HG03066 (cell line): Measurements from ENCODE around the gene POLR1H.

Experiments used
- ATAC-seq: cut with Tn5 transposase; IDR thresholded peaks from one replicate; pipeline ENCODE4 v1.9.1; 2021; ENCODE audit warnings: low read depth; ENCODE audit not compliant: unreplicated experiment

Gene POLR1H

DNA sequence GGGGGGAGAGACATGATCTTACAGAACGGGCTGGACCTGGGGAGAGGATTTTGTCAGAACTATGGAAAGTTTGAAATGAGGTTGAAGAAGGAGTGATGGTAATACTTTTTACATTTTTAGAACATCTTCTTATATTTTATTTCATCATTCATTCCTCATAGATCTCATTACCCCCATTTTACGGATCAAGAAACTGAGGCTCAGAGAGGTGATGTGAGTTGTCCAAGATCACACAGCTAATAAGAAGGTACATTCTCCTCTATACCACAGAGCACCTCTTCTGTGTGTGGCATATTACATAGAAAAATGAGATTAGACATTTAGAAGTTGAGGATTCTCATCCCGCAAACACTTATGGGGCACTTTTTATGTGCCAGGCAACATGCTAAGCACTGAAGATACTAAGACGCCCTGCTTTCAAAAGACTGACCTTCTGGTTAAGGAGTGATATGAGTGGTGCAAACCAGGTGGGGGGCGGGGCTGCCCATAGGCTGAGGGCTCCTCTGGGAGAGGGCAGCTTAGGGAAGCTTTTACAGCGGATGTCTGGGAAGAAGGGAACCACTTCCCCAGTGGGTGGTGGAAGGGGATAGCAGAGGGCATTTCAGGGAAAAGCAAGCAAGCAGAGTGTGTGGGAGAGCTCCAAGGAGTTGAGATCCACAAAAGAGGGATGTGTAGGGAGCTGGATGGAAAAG, 31.9 kb downstream of the POLR1H start:
- no peak for ATAC-seq

DNA sequence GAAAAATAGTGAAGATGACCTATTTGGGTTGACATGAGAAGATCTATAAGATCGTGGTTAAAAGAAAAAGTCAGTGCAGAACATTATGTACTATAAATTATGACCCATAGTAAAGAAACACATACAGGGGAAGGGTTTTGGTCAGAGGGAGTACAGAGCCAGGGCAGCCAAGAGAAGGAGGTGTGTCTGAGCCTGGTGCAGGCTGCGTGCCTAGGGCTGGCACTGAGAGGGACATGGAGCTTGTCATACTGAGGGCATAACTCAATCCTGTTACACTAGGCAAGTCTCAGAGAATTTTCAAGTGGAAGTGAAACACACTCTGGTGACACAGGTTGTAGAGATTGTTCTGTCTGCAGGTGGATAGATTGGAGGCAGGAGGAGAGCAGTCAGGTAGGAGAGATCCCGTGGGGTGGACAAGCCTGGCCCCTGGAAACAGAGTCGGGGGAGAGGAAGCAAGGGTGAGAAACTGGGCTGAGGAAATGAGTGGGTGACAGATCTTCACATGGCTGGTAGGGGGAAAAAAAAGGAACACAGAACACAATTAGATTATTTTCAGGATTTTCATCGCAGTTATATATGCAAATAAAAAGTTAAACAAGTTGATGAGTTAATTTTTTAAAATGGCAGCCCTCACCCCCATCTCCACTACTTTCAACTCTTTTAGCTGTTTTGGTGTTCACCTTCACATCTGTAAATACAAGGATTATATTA, 33.0 kb downstream of the POLR1H start:
- ATAC-seq = no peak

DNA sequence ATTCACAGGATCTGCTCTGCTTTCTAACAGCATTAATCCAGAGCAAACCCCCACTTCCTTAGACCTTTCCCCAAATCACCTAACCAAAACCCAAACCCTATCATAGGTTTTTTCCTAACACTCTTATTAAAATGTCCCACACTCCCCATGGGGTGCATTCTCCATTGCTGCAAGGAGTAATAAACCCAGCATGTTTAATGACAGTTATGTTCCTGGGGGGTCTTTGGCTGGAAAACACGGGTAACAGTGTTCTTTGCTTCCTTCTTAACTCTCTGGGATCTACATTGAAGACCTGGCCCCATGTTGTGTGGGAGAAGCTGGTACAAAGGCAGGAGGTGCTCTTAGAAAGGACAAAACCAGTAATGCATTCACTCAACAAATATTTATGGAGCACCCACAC, 35.8 kb downstream of the POLR1H start:
- ATAC-seq = no peak

DNA sequence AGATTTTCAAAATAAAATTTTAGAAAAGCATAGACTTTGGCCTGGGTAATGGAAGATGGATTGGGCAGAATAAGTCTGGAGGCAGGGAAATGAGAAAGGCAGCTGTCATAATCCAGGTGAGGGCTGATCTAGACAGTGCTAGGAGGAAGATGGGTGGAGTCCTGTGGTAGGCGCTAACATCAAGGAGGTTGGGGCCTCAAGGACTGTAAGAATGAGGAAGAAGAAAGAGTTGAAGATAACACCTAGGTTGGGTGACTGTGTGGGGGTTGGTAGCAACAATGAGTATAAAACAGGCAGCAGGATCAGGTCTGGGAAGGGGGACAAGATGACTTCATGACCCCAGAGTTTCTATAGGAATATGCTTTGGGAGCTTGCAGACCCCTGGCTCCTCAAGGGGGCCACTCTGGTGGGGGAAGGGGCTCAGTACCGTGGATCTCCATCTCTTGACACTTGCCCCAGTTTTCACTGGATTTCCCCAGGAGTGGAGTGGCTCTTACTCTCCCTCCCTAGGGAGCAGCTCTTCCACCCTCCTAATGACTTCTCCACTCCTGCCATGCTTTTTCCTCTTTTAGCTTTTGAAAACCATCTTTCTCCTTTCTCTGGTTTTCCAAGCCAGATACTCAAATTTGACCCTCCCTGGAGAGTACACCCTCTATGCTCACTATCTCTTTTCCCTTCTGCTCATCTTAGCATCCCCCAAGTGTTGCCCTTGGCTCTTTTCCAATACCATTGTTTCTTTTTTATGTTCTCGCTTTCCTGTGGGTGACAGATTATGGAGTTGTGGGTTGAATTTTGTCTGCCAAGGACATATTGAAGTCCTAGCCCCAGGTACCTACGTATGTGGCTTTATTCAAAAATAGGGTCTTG, 37.1 kb downstream of the POLR1H start:
- ATAC-seq = no peak

DNA sequence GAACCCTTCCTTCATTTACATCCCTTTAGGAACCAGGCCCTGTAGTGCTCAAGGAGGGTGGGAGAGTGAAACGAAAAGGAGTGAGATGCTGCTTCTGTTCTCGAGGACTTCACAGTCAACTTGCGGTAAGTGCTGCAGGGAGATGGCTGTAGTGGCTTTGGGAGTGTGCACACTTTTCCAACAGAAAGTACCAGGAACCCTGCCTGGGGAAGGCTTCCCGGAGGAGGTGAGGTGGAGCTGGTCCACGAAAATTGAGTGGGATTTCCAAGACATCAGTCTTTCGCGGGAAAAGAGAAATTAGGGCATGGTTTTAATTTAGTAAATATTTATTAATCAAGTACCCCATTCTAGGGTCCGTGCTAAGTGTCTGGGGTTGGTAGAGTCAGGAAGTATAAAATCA, 39.1 kb downstream of the POLR1H start:
- no peak for ATAC-seq

DNA sequence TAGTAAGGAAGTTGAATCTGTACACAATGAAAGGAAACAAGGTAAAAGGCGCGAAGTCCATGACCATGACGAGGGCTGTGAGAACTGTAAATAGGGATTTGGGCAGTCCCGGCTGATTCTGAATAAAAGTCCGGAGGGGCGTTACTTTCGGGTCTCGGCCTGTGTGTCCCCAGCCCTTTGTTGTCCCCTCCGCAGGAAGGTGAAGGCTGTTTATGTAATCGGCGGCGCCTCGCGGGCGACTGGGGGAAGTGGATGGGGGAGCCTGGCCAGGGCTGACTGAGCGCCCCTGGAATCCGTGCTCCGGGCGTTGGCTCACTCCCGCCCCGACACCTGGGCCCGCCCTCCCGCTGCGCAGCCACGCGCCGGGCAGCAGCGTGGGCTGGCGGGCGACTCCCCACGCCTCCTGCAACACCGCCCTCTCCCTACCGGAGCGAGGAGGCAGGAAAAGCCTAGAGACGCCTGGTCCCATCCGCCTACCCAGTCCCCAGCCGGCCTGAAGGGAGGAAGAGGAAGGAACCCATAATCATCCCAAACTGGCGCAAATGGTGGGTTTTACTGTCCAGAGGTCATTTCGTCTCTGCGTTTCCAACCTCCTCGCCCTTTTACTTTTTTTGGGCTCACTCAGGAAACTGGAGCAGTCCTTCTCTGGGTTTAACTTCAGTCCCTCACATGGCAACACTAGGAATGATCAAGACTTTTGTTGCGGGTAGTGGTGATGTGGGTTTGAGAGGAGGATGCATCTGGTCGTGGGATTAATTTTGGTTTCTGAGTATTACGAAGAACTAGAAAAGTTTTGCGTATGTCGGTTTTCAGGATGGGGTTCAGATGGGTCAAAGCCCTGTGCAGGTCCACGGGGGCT, 39.7 kb downstream of the POLR1H start:
- no peak for ATAC-seq

DNA sequence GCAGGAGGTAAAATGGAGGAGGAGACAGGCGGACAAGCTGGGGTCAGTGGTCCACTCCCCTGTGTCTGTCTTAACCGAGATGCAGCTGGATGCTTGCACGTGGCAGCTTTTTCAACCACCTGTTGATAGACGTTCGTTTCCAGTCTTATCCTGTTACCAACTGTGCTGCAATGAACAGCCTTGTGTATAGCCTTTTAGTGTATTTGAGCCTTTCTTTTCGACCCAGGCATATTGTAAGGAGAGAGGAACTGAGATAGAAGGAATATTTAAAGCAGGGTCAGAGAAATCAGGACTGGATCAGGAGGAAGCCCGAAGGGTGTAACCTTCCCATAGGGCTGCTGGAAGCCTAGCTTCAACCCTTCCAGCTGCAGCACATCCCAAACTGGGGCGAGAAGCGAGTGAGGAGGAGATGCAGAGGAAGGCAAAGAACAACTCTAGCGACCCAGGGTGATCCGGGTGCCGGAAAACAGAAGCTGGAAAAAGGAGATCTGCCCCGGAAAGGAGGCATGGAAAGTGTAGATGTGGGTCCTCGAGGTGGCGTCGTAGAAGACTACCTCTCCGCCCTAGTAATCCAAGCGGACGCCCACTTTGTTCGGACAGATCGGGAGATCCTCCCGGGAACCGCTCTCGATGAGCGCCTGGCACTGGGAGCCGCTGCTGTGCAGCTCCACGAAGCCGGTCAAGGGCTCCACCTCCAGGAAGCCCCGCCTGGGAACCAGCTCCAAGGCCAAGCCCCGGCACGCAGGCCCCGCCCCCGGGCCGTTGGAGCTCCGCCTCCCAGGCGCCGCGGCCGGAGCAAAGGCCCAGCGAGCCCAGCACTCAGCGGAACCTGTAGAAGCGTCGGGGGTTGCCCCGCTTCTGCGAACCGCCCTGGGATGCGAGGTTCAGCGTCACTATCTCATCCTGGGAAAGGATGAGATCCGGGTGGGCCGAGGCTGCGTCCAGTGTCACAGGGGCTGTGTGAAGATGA, 40.7 kb downstream of the POLR1H start:
- peak; percentile 49 for ATAC-seq

DNA sequence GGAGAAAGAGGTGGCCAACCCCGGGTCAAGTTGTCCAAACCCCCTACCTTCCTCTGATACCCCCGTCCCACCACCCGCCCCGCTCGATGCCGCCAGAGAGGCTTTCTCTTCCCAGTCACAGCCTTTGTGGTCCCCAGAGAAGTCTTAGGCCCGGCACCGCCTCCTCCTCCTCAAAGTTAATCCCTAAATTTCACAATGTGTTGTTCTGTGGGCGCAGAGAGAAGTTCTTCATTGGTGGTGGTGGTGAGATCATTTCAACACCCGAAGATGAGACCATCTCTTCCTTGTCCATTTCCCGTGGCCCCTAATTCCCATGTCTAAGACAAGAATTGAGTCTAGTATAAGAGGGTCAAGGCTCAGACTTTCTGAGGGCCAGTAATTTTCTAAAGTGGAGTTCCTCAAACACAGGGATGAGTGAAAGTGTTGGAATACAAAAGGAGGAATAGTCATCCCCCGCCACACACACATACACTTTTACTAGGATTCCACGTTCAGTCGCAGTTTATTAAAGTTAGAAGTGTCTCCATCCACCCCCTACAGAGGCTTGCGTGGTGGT, 41.4 kb downstream of the POLR1H start:
- no peak for ATAC-seq

DNA sequence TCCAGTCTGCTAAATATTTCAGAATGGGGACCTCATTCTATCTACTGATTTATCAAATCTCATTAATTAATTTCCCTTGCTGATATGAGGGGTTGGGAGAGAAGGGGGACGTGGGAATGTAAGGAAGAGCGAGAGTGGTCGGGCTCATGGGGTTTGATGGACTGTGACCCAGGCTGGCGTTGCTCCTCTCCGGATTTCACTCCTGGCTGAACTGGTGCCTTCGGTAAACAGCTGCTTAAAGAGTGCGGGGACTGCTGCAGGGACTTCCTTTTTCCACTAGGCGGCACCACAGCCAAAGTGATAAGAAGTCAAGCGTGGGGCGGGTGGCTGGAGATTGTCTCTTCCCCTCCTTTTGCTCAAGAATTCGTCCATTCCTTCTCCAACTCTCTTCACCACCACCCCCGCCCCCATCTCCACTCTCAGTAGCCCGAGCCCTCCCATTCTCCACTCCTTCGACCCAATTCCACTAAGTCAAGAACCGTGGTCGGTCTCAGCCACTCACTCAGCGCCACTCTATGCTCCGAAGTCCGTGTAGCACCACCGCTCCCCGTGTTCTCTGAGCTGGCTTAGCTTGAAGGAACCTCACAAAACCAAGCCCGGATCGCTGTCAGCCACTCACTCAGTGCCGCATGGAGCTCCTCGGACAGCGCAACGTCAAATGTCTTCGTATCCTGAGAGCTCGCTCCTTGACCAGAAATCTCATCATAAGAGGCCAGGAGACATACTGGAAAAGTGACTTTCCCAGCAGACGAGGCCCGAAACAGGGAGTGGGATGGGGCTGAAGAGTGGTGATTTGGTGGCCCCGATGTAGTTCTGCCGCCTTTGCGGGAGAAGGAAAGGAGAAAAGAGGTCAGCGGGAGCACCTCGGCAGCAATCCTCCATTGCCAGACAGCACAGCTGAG, 42.2 kb downstream of the POLR1H start:
- ATAC-seq = peak; percentile 50

DNA sequence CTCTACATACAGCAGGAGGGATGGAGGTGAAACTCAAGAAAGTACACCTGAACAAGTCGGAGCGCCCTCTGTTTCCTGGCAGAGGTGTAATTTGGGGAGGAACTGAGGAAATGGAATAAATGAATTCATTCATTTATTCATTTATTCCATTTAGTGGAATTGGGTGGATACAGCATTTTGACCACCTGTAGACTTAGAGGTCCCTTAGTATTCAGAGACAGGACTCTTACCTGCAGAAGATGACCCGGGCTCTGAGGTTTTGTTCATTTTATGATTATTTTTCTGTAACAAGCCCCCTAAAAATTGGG, 42.8 kb downstream of the POLR1H start:
- no peak for ATAC-seq

DNA sequence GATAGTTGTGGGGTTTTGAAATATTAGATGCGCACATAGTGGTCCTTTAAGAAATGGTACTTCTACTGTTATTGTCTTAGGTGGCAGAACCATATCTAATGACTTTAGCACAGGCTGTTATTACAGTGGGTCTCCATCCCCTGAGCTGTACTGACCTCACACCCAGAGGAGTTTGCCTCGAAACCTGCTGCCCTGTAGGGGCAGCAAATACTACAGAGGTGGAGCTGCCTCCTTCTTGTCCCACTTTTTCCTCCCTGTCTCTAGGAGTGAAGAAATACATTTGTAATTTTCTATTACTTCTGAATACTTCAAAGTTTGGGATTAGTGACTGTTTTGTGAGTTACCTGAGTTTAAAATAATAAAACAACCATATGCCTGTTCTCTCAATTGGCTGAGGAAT, 43.6 kb downstream of the POLR1H start:
- ATAC-seq = no peak

DNA sequence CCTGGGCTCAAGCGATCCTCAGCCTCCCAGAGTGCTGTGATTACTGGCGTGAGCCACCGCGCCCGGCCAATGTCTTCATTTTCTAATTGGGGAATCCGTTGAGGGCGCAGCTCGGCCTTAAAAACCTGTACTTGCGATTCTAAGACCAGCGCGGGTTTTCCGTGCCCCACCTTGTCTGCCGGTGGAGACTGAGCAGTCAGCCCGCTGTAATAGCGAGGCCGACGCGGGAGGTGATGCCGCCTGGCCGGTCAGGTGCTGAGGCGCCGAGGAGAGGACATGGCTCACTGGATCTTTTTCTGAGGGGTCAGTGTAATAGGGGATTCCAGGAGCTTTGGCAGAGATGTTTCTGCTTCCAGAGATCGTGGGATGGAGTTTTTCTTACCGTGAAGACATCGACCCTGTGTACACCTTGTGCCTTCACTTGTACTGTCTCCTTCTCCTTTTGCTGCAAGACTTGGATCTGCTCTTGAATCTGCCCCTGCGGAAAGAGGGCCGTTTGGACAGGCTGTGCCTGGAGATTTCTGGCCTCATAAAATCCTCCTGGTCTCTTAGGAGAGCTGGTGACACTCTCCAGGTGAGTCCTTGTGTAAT, 50.3 kb downstream of the POLR1H start:
- no peak for ATAC-seq

DNA sequence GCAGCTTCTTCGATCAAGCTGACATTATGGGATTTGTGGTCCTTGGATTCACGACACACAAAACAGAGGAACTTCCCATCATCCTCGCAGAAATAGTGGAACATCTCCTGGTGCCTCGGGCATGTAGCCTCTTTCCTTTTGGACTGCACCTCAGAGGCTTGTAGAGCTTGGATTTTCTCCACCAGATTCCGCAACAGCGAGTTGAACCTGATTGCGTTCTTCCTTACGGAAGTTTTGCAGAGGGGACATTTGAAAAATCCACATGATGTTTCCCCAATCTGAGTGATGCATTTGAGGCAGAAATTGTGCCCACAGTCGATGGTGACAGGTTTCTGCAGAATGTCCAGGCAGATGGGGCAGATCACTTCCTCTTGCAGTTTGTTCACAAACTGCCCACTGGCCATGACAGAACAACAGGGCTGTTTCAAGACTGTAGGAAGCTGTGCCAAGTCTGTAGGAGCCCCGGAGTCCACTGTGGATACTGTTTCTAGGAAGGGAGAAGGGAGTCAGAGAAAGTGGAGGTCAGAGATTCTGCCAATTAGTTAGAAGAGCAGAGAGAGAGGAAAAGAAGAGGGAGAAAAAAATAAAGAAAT, 51.4 kb downstream of the POLR1H start:
- no peak for ATAC-seq

DNA sequence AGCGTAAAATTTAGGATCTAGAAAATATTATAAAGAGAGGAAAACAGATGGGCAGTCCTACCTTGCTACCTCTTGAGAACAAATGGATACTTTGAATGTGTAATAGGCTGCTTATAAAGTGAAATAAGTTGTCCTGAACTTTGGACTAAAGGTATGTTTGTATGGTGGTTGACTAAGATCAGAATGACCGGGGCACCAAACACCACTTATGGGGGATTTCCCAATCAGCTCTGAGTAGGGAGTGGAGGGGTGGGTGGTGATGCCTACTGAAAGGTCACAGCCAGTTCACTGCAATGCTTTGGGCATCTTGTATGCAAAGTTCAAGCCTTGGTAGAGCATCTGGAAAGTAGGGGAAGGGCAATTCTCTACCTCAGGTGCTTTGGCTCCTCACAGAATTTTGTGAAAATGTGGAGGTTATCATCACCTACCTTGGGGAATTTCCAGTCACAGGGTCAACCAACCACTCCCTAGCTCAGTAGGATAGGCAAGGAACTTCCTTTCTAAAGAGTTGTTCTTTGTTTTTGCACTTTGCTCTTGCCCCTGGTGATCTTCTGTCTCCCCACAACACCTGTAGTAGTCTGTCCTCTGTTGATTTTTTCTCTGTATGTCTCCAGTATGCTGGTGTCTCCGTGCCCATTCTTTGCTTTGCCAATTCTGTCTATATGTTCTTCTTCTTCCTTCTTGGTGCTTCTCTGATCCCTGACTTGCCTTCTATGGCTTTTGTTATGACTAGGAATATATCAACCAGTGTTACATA, 52.1 kb downstream of the POLR1H start, which contains the start of gene TRIM31:
TSS of gene TRIM31 (minus strand) at position 88 of the 757 bp plus-strand sequence. CDS start 285 bp downstream, outside the sequence.
- ATAC-seq = no peak

DNA sequence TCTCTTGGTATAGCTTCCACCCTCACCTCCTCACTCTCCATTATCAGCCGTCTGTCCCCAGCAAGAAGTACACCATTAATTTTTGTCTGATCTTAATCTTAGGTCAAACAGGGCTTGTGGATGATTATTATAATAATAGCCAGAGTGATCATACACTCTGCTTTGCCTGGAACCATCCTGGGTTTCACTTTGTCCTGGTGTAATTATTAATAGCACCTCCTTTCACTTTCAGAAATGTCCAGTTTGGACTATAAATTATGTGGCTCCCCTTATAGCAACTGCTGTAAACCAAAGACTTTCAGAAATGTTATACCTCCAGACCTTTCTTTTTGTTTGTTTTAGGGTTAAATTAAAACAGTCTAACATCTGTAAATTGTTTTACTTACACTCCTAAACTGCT, 52.8 kb downstream of the POLR1H start:
- no peak for ATAC-seq
